ENCODE data around the gene JAZF1.

The JAZF1 gene

GRCh38 chr7:27997188-27997707 lies 183.3 kb downstream of the JAZF1 start:
- no peak overlapping the region for H2AK5ac ChIP-seq (ENCODE audit: low read depth, low read length)
- no peaks in the 10 kb centered on the region for H3K79me1 ChIP-seq (ENCODE audit: low read depth, low read length)
- H3K9ac ChIP-seq (ENCODE audit: low read depth, low read length, poor library complexity): no peak overlapping the region
- H4K91ac ChIP-seq (ENCODE audit: low read depth, low read length, poor library complexity): no peak overlapping the region
- H2BK5ac ChIP-seq (ENCODE audit: low read length): no peak overlapping the region
- no peak overlapping the region for H3K27ac ChIP-seq (replicated peaks; ENCODE audit: low read length)
- H3K4me2 ChIP-seq (ENCODE audit: insufficient read depth, low read length, poor library complexity, severe bottlenecking): no peak overlapping the region
- no peak overlapping the region for H2BK12ac ChIP-seq (ENCODE audit: low read length)
- H3K4me3 ChIP-seq (ENCODE audit: low read length in 2 of 2): no peak overlapping the region
- peaks cover 0 to 8% of the 10 kb centered on the region in 2 donors for H3K4me1 ChIP-seq (ENCODE audit: control insufficient read depth in 2 of 2, insufficient read depth in 1 of 2, low read depth in 1 of 2, low read length in 2 of 2)
- H3K36me3 ChIP-seq (replicated peaks in 1 of 2; ENCODE audit: control insufficient read depth in 2 of 2, insufficient read depth in 2 of 2, low read length in 2 of 2): no peaks in the 10 kb centered on the region
- peaks cover 0 to 13% (median 0%) of the 10 kb centered on the region in 3 experiments for H3K27me3 ChIP-seq (ENCODE audit: control insufficient read depth in 3 of 3, insufficient read depth in 3 of 3, low read depth in 1 of 3, low read length in 3 of 3)
- no peak overlapping the region for H2BK15ac ChIP-seq (ENCODE audit: low read length)
- no peaks in the 10 kb centered on the region for H3K9me3 ChIP-seq (replicated peaks in 1 of 2; ENCODE audit: control insufficient read depth in 2 of 2, insufficient read depth in 1 of 2, low read depth in 1 of 2, low read length in 2 of 2)
- H3K14ac ChIP-seq (ENCODE audit: low read length): no peak overlapping the region
- no peak overlapping the region for H2AFZ ChIP-seq (ENCODE audit: low read length)
- no peak overlapping the region for H3K18ac ChIP-seq (ENCODE audit: low read length)
- no peak overlapping the region for H3K23ac ChIP-seq (ENCODE audit: low read depth, low read length, poor library complexity)
- H2BK120ac ChIP-seq (ENCODE audit: low read depth, low read length): no peak overlapping the region
- no peak for DNase-seq (ENCODE audit: low spot score)
- WGBS, 2 donors (ENCODE audit: extremely low coverage in 2 of 2, insufficient read length in 2 of 2, insufficient replicate concordance in 1 of 2): no CpG with 5 or more reads among the region's 1 CpG
- H3K4ac ChIP-seq (ENCODE audit: low read length): no peak overlapping the region
- no peak overlapping the region for H4K8ac ChIP-seq (ENCODE audit: low read depth, low read length)

- no peak overlapping the region for H4K91ac ChIP-seq (ENCODE audit: low read depth, low read length, poor library complexity)
- H3K23ac ChIP-seq (ENCODE audit: low read depth, low read length, poor library complexity): no peak overlapping the region
- no peaks in the 10 kb centered on the region for H3K9me3 ChIP-seq (replicated peaks in 1 of 2; ENCODE audit: control insufficient read depth in 2 of 2, insufficient read depth in 1 of 2, low read depth in 1 of 2, low read length in 2 of 2)
- no peak overlapping the region for H4K8ac ChIP-seq (ENCODE audit: low read depth, low read length)
- no peak overlapping the region for H3K4ac ChIP-seq (ENCODE audit: low read length)
- H3K79me1 ChIP-seq (ENCODE audit: low read depth, low read length): no peaks in the 10 kb centered on the region
- no peak overlapping the region for H2AFZ ChIP-seq (ENCODE audit: low read length)
- DNase-seq (ENCODE audit: low spot score): no peak
- H3K9ac ChIP-seq (ENCODE audit: low read depth, low read length, poor library complexity): no peak overlapping the region
- no peak overlapping the region for H3K27ac ChIP-seq (replicated peaks; ENCODE audit: low read length)
- no peak overlapping the region for H3K14ac ChIP-seq (ENCODE audit: low read length)
- H3K4me1 ChIP-seq (ENCODE audit: control insufficient read depth in 2 of 2, insufficient read depth in 1 of 2, low read depth in 1 of 2, low read length in 2 of 2): peaks cover 0 to 8% of the 10 kb centered on the region in 2 donors
- H3K4me3 ChIP-seq (ENCODE audit: low read length in 2 of 2): no peak overlapping the region
- H2BK15ac ChIP-seq (ENCODE audit: low read length): no peak overlapping the region
- no peak overlapping the region for H2AK5ac ChIP-seq (ENCODE audit: low read depth, low read length)
- H2BK5ac ChIP-seq (ENCODE audit: low read length): no peak overlapping the region
- no peak overlapping the region for H3K4me2 ChIP-seq (ENCODE audit: insufficient read depth, low read length, poor library complexity, severe bottlenecking)
- H2BK12ac ChIP-seq (ENCODE audit: low read length): no peak overlapping the region
- H2BK120ac ChIP-seq (ENCODE audit: low read depth, low read length): no peak overlapping the region
- no peak overlapping the region for H3K18ac ChIP-seq (ENCODE audit: low read length)
- H3K36me3 ChIP-seq (replicated peaks in 1 of 2; ENCODE audit: control insufficient read depth in 2 of 2, insufficient read depth in 2 of 2, low read length in 2 of 2): no peaks in the 10 kb centered on the region
- H3K27me3 ChIP-seq (ENCODE audit: control insufficient read depth in 3 of 3, insufficient read depth in 3 of 3, low read depth in 1 of 3, low read length in 3 of 3): peaks cover 0 to 13% (median 0%) of the 10 kb centered on the region in 3 experiments
- no CpG with 5 or more reads among the region's 7 CpGs for WGBS, 2 donors (ENCODE audit: extremely low coverage in 2 of 2, insufficient read length in 2 of 2, insufficient replicate concordance in 1 of 2)
Observed at GRCh38 chr7:27996141-27996540, 184.5 kb downstream of the JAZF1 start.

DNA sequence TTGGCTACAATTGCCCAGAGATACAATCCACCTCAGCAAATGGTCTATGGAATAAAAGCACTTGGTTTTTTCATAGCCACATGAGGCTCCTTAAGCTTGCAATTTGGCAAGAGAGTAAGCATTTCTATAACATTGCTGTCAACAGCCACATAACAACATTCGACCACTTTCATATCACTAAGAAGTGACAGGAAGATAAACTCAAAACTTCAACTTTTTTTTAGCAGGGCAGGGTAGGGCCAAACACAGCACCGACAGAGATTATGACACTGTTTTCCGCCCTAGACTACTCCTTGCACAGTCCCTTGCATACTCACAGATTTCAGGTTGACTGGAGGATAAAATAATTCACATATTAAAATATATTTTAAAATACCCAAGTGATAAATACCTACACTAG lies 185.4 kb downstream of the JAZF1 start:
- Histone ChIP-seq H3K79me1 (ENCODE audit: low read depth, low read length) (no peaks in the 10 kb centered on the region), H4K91ac (ENCODE audit: low read depth, low read length, poor library complexity) (no peak overlapping the region), H3K9me3 (replicated peaks in 1 of 2; ENCODE audit: control insufficient read depth in 2 of 2, insufficient read depth in 1 of 2, low read depth in 1 of 2, low read length in 2 of 2) (no peaks in the 10 kb centered on the region), H2AFZ (ENCODE audit: low read length) (no peak overlapping the region), H3K4me2 (ENCODE audit: insufficient read depth, low read length, poor library complexity, severe bottlenecking) (no peak overlapping the region), H3K27me3 (ENCODE audit: control insufficient read depth in 3 of 3, insufficient read depth in 3 of 3, low read depth in 1 of 3, low read length in 3 of 3) (peaks cover 0 to 13% (median 0%) of the 10 kb centered on the region in 3 experiments), H3K14ac (ENCODE audit: low read length) (no peak overlapping the region), H3K18ac (ENCODE audit: low read length) (no peak overlapping the region), H3K4ac (ENCODE audit: low read length) (no peak overlapping the region), H2AK5ac (ENCODE audit: low read depth, low read length) (no peak overlapping the region), H2BK5ac (ENCODE audit: low read length) (no peak overlapping the region), H3K36me3 (replicated peaks in 1 of 2; ENCODE audit: control insufficient read depth in 2 of 2, insufficient read depth in 2 of 2, low read length in 2 of 2) (no peaks in the 10 kb centered on the region), H2BK12ac (ENCODE audit: low read length) (no peak overlapping the region), H2BK15ac (ENCODE audit: low read length) (no peak overlapping the region), H3K23ac (ENCODE audit: low read depth, low read length, poor library complexity) (no peak overlapping the region), H3K27ac (replicated peaks; ENCODE audit: low read length) (no peak overlapping the region), H2BK120ac (ENCODE audit: low read depth, low read length) (no peak overlapping the region), H3K9ac (ENCODE audit: low read depth, low read length, poor library complexity) (no peak overlapping the region), H3K4me3 (ENCODE audit: low read length in 2 of 2) (no peak overlapping the region), H3K4me1 (ENCODE audit: control insufficient read depth in 2 of 2, insufficient read depth in 1 of 2, low read depth in 1 of 2, low read length in 2 of 2) (peaks cover 0 to 8% of the 10 kb centered on the region in 2 donors), H4K8ac (ENCODE audit: low read depth, low read length) (no peak overlapping the region)
- WGBS, 2 donors (ENCODE audit: extremely low coverage in 2 of 2, insufficient read length in 2 of 2, insufficient replicate concordance in 1 of 2): no CpG with 5 or more reads among the region's 3 CpGs
- no peak for DNase-seq (ENCODE audit: low spot score)

DNA sequence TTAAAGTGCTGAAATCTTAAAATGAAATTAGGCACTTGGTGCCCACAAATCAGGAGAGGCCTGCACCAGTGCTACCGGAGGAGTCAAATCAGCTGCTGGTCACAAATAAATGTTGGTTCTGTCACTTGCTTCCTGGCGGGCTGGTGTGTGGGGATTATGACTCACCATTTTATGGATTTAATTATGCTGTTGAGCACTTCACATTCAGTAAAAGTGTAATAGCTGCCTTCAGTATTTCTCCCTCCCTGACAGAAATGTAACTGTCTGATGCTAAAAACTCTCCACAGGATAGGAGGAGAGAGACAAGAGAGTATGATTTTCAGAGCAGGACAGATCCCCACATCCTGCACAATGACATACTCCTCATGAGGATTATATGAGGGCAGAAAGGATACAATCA lies 186.0 kb downstream of the JAZF1 start:
- H3K18ac ChIP-seq (ENCODE audit: low read length): no peak overlapping the region
- no peak overlapping the region for H3K4me2 ChIP-seq (ENCODE audit: insufficient read depth, low read length, poor library complexity, severe bottlenecking)
- no peak overlapping the region for H3K4ac ChIP-seq (ENCODE audit: low read length)
- no peak overlapping the region for H2BK12ac ChIP-seq (ENCODE audit: low read length)
- H2AFZ ChIP-seq (ENCODE audit: low read length): no peak overlapping the region
- no peak overlapping the region for H3K4me3 ChIP-seq (ENCODE audit: low read length in 2 of 2)
- H3K14ac ChIP-seq (ENCODE audit: low read length): no peak overlapping the region
- H3K9me3 ChIP-seq (replicated peaks in 1 of 2; ENCODE audit: control insufficient read depth in 2 of 2, insufficient read depth in 1 of 2, low read depth in 1 of 2, low read length in 2 of 2): no peaks in the 10 kb centered on the region
- no peak overlapping the region for H2BK15ac ChIP-seq (ENCODE audit: low read length)
- H4K91ac ChIP-seq (ENCODE audit: low read depth, low read length, poor library complexity): no peak overlapping the region
- H3K23ac ChIP-seq (ENCODE audit: low read depth, low read length, poor library complexity): no peak overlapping the region
- no CpG with 5 or more reads among the region's 2 CpGs for WGBS, 2 donors (ENCODE audit: extremely low coverage in 2 of 2, insufficient read length in 2 of 2, insufficient replicate concordance in 1 of 2)
- no peaks in the 10 kb centered on the region for H3K36me3 ChIP-seq (replicated peaks in 1 of 2; ENCODE audit: control insufficient read depth in 2 of 2, insufficient read depth in 2 of 2, low read length in 2 of 2)
- peaks cover 0 to 13% (median 0%) of the 10 kb centered on the region in 3 experiments for H3K27me3 ChIP-seq (ENCODE audit: control insufficient read depth in 3 of 3, insufficient read depth in 3 of 3, low read depth in 1 of 3, low read length in 3 of 3)
- no peak for DNase-seq (ENCODE audit: low spot score)
- no peak overlapping the region for H2AK5ac ChIP-seq (ENCODE audit: low read depth, low read length)
- no peak overlapping the region for H2BK120ac ChIP-seq (ENCODE audit: low read depth, low read length)
- H2BK5ac ChIP-seq (ENCODE audit: low read length): no peak overlapping the region
- H4K8ac ChIP-seq (ENCODE audit: low read depth, low read length): no peak overlapping the region
- H3K9ac ChIP-seq (ENCODE audit: low read depth, low read length, poor library complexity): no peak overlapping the region
- no peak overlapping the region for H3K27ac ChIP-seq (replicated peaks; ENCODE audit: low read length)
- H3K79me1 ChIP-seq (ENCODE audit: low read depth, low read length): no peaks in the 10 kb centered on the region
- peaks cover 0 to 8% of the 10 kb centered on the region in 2 donors for H3K4me1 ChIP-seq (ENCODE audit: control insufficient read depth in 2 of 2, insufficient read depth in 1 of 2, low read depth in 1 of 2, low read length in 2 of 2)
